ENCODE measurements around the gene UGT1A5. TPM values are rescaled to one million over a fixed set of nuclear protein-coding genes. Genes with fewer than 3 reads are reported as not detected.

The UGT1A5 gene
- total RNA-seq = not detected in 2 replicates

GRCh38 chr2:233712611-233713261 is at the start of gene UGT1A5:
TSS of gene UGT1A5 (plus strand) at chr2:233712907. CDS start at chr2:233712992, 85 bp downstream.

GRCh38 chr2:233671290-233672161 is 41.2 kb upstream of the UGT1A5 start, which contains the start of gene UGT1A9:
TSS of gene UGT1A9 (plus strand) at chr2:233671898. CDS start at chr2:233671935, 37 bp downstream.

DNA sequence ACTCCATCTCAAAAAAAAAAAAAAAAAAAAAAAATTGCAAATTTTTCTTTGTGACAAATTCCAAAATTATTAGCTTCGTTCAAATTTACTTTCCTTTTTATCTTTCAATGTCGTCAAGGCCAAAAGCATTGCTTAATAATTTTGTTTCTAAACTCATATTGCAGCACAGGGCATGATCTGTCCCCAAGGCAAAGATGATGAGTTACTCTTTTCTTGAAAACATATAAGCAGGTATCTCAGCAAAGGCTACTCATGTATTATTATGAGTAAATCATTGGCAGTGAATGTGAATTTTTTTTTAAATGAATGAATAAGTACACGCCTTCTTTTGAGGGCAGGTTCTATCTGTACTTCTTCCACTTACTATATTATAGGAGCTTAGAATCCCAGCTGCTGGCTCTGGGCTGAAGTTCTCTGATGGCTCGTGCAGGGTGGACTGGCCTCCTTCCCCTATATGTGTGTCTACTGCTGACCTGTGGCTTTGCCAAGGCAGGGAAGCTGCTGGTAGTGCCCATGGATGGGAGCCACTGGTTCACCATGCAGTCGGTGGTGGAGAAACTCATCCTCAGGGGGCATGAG is 31.1 kb upstream of the UGT1A5 start, which contains the start of gene UGT1A7:
Gene UGT1A7, plus strand, starts transcription at position 381 of the 579 bp plus-strand sequence. Its CDS starts 37 bp downstream, at position 418.

GRCh38 chr2:233692648-233693047 is 20.1 kb upstream of the UGT1A5 start, which contains the start of gene UGT1A6:
TSS of gene UGT1A6 (plus strand) at chr2:233692890. CDS start at chr2:233693005, 115 bp downstream.

GRCh38 chr2:233718552-233718951 is 5.8 kb downstream of the UGT1A5 start, which contains the start of gene UGT1A4:
TSS of gene UGT1A4 (plus strand) at chr2:233718736. CDS start at chr2:233718821, 85 bp downstream.

GRCh38 chr2:233728723-233729301 is 16.1 kb downstream of the UGT1A5 start, which contains the start of gene UGT1A3:
TSS of gene UGT1A3 (plus strand) at chr2:233729042. CDS start at chr2:233729127, 85 bp downstream.

DNA sequence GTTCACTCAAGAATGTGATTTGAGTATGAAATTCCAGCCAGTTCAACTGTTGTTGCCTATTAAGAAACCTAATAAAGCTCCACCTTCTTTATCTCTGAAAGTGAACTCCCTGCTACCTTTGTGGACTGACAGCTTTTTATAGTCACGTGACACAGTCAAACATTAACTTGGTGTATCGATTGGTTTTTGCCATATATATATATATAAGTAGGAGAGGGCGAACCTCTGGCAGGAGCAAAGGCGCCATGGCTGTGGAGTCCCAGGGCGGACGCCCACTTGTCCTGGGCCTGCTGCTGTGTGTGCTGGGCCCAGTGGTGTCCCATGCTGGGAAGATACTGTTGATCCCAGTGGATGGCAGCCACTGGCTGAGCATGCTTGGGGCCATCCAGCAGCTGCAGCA is 47.3 kb downstream of the UGT1A5 start, which contains the start of gene UGT1A1:
Gene UGT1A1, plus strand, starts transcription at position 228 of the 400 bp plus-strand sequence. Its CDS starts 18 bp downstream, at position 246.

GRCh38 chr2:233778030-233778429 is 65.3 kb downstream of the UGT1A5 start, which contains the start of gene MROH2A:
TSS of gene MROH2A (plus strand) at chr2:233778330. CDS start at chr2:233779359, 1,029 bp downstream.

Other genes with a start within 250 kb of the UGT1A5 start
- 27.0 and 29.0 TPM in 2 replicates for gene USP40, start 146.1 kb upstream of the UGT1A5 start, total RNA-seq
- not detected in 2 replicates for gene UGT1A8, start 95.3 kb upstream of the UGT1A5 start, total RNA-seq
- not detected in 2 replicates for gene UGT1A10, start 76.5 kb upstream of the UGT1A5 start, total RNA-seq
- not detected in 2 replicates for gene UGT1A9, start 41.0 kb upstream of the UGT1A5 start, total RNA-seq
- gene UGT1A7, start 31.0 kb upstream of the UGT1A5 start, total RNA-seq = not detected in 2 replicates
- not detected in 2 replicates for gene UGT1A6, start 20.0 kb upstream of the UGT1A5 start, total RNA-seq
- under 0.01 TPM in 1 of 2 replicates, not detected in the other for gene UGT1A4, start 5.8 kb downstream of the UGT1A5 start, total RNA-seq
- not detected in 2 replicates for gene UGT1A3, start 16.1 kb downstream of the UGT1A5 start, total RNA-seq
- not detected in 2 replicates for gene UGT1A1, start 47.4 kb downstream of the UGT1A5 start, total RNA-seq
- under 0.01 TPM in 1 of 2 replicates, not detected in the other for gene MROH2A, start 65.4 kb downstream of the UGT1A5 start, total RNA-seq
- gene HJURP, start 141.6 kb downstream of the UGT1A5 start, total RNA-seq = 0.26 and 3.0 TPM in 2 replicates
- gene TRPM8, start 204.5 kb downstream of the UGT1A5 start, total RNA-seq = 0.47 TPM in 1 of 2 replicates, not detected in the other